Pons (tissue), 1 donor: ENCODE measurements around the gene MYMX.
A peak's percentile ranks its signal among the peaks of the same experiment; 100 is the strongest.

Source experiments
- DNase-seq: peaks from one replicate; pipeline ENCODE4 v3.0.0-alpha.2; 2016; ENCODE audit warnings: low spot score

Gene MYMX

GRCh38 chr6:44264154-44265006 is 47.7 kb downstream of the MYMX start:
- peak; percentile 60 for DNase-seq

GRCh38 chr6:44265007-44265721 is 48.4 kb downstream of the MYMX start, which contains the start of gene NFKBIE:
NFKBIE (minus strand) TSS chr6:44265551; CDS start chr6:44265346, 205 bp downstream.
- DNase-seq: peak; percentile 87

- DNase-seq: no peak
Measured at GRCh38 chr6:44265722-44266233, 49.1 kb downstream of the MYMX start.

GRCh38 chr6:44266347-44266746 is 49.6 kb downstream of the MYMX start:
- no peak for DNase-seq

GRCh38 chr6:44267252-44267651 is 50.5 kb downstream of the MYMX start:
- DNase-seq: no peak
